Uterus (tissue), 4 donors: ENCODE measurements around the gene SLCO1B3. TPM values are rescaled to one million over a fixed set of nuclear protein-coding genes. Genes with fewer than 3 reads are reported as not detected.
"Not testable (repeated sequence)": the region's sequence is repeated elsewhere in the genome, so short reads cannot be mapped to it uniquely, and the experiment has no call there.

Experiments
- DNase-seq, 2 donors: peaks; one replicate each; pipeline ENCODE4 v3.0.0-alpha.2; 2019 to 2020
- H3K27ac ChIP-seq, 2 donors: fragments of 200-600 bp; sonication (generic); 1 replicate in 1 of 2; 2 replicates in 1 of 2; pipeline ENCODE4 v1.5.1; 2016 to 2018
- H3K27me3 ChIP-seq, 2 donors: fragments of 200-600 bp; sonication (generic); one replicate each; pipeline ENCODE4 v1.5.1; 2018 to 2019; ENCODE audit warnings: control low read depth in 1 of 2
- H3K36me3 ChIP-seq, 2 donors: fragments of 200-600 bp; sonication (generic); one replicate each; pipeline ENCODE4 v1.5.1; 2019; ENCODE audit warnings: control low read depth in 1 of 2
- H3K4me1 ChIP-seq, 2 donors: fragments of 200-600 bp; sonication (generic); one replicate each; pipeline ENCODE4 v1.5.1; 2018 to 2019; ENCODE audit warnings: control low read depth in 1 of 2
- H3K4me3 ChIP-seq, 2 donors: fragments of 200-600 bp; sonication (generic); 1 replicate in 1 of 2; 2 replicates in 1 of 2; pipeline ENCODE4 v1.5.1; 2018 to 2019; ENCODE audit warnings: mild to moderate bottlenecking in 1 of 2
- H3K9me3 ChIP-seq, 2 donors: fragments of 200-600 bp; sonication (generic); one replicate each; pipeline ENCODE4 v1.5.1; 2019; ENCODE audit warnings: control low read depth in 1 of 2
- POLR2A ChIP-seq, 2 donors: fragments of 450-650 bp; IDR thresholded peaks; one replicate each; pipeline ENCODE4 v1.6.1; 2016; ENCODE audit warnings: antibody characterized with exemption in 2 of 2, mild to moderate bottlenecking in 1 of 2, moderate library complexity in 1 of 2
- intact Hi-C: fragments of 100-400 bp; cut with DNase I; formaldehyde crosslinking; loops from one replicate; pipeline ENCODE4 v1.15.1; 2023; ENCODE audit warnings: low total_unique reads
- total RNA-seq, 4 donors: library from RNA; depleted of rRNA in 3 of 4; stranded (reverse); fragments of >200 nt in 3 of 4; gene quantifications; one replicate each; pipeline versions ENCODE4 v1.1.0 to v1.2.4, GENCODE V29; 2014 to 2023
- TF ChIP-seq, protein P1 (sequence below), 4 experiments: fragments of 200-600 bp in 2 of 4; fragments of 450-650 bp in 2 of 4; sonication (generic) in 2 of 4; IDR thresholded peaks; one replicate each; pipeline ENCODE4 v1.5.1; 2016 to 2019; ENCODE audit warnings: antibody characterized with exemption in 4 of 4, mild to moderate bottlenecking in 2 of 4, moderate library complexity in 1 of 4
- donor health status: DM: yes; HTN: yes; CAD: no.

The SLCO1B3 gene, protein sequence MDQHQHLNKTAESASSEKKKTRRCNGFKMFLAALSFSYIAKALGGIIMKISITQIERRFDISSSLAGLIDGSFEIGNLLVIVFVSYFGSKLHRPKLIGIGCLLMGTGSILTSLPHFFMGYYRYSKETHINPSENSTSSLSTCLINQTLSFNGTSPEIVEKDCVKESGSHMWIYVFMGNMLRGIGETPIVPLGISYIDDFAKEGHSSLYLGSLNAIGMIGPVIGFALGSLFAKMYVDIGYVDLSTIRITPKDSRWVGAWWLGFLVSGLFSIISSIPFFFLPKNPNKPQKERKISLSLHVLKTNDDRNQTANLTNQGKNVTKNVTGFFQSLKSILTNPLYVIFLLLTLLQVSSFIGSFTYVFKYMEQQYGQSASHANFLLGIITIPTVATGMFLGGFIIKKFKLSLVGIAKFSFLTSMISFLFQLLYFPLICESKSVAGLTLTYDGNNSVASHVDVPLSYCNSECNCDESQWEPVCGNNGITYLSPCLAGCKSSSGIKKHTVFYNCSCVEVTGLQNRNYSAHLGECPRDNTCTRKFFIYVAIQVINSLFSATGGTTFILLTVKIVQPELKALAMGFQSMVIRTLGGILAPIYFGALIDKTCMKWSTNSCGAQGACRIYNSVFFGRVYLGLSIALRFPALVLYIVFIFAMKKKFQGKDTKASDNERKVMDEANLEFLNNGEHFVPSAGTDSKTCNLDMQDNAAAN
- total RNA-seq, result under 1 TPM in 1 of 4 donors, not detected in 3; 0.21 TPM

DNA sequence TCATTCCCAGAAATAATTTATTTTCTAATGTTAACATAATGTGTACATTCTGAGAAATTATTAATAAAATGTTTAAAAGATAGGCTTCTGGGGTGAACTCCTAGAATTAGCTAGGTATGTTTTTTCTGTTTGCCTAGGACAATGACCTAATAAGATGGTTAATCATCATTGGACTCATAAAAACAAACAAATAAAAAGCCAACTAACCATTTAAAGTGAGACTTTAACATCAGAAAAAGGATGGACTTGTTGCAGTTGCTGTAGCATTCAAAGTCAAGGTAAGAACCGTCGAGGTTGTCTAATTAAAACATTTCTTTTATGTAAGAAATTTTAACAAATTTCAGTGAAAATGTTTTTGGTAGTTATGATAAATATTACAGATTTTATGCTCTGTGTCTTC, at the start of gene SLCO1B3:
SLCO1B3 (plus strand) TSS at position 219 of the 400 bp plus-strand sequence. CDS start 5,034 bp downstream, outside the sequence.
- H3K27me3 ChIP-seq, result no peaks in the 10 kb centered on the region
- intact Hi-C loops, result no loop called here
- TF ChIP-seq, protein P1, sequence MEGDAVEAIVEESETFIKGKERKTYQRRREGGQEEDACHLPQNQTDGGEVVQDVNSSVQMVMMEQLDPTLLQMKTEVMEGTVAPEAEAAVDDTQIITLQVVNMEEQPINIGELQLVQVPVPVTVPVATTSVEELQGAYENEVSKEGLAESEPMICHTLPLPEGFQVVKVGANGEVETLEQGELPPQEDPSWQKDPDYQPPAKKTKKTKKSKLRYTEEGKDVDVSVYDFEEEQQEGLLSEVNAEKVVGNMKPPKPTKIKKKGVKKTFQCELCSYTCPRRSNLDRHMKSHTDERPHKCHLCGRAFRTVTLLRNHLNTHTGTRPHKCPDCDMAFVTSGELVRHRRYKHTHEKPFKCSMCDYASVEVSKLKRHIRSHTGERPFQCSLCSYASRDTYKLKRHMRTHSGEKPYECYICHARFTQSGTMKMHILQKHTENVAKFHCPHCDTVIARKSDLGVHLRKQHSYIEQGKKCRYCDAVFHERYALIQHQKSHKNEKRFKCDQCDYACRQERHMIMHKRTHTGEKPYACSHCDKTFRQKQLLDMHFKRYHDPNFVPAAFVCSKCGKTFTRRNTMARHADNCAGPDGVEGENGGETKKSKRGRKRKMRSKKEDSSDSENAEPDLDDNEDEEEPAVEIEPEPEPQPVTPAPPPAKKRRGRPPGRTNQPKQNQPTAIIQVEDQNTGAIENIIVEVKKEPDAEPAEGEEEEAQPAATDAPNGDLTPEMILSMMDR (IDR thresholded peaks at IDR 0.05), result no peak
- TF ChIP-seq POLR2A (IDR thresholded peaks at IDR 0.05), result no peak
- H3K4me1 ChIP-seq, result no peaks in the 10 kb centered on the region
- no peak within 1 kb of the TSS for H3K4me3 ChIP-seq
- peak within 1 kb of the TSS in 1 of 2 donors; percentile 21 for H3K27ac ChIP-seq
- DNase-seq, result no peak
- H3K36me3 ChIP-seq, result no peaks in the 10 kb centered on the region
- no peaks in the 10 kb centered on the region for H3K9me3 ChIP-seq

DNA sequence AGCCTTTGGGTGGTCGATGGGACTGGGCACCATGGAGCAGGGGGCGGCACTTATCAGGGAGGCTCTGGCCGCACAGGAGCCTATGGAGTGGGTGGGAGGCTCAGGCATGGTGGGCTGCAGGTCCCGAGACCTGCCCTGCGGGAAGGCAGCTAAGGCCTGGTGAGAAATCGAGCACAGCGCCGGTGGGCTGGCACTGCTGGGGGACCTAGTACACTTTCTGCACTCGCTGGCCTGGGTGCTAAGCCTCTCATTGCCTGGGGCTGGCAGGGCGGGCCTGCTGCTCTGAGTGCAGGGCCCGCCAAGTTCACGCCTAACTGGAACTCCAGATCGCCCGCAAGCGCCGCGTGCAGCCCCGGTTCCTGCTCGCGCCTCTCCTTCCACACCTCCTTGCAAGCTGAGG, 33.1 kb upstream of the SLCO1B3 start:
- Histone ChIP-seq H3K27ac (no peak overlapping the region), H3K9me3 (no peaks in the 10 kb centered on the region), H3K4me1 (no peaks in the 10 kb centered on the region), H3K27me3 (no peaks in the 10 kb centered on the region), H3K4me3 (no peak overlapping the region), H3K36me3 (no peaks in the 10 kb centered on the region)
- intact Hi-C loops, result no loop called here
- DNase-seq, result no peak
- no peak for TF ChIP-seq POLR2A (IDR thresholded peaks at IDR 0.05)
- TF ChIP-seq, protein P1 (IDR thresholded peaks at IDR 0.05), result no peak

DNA sequence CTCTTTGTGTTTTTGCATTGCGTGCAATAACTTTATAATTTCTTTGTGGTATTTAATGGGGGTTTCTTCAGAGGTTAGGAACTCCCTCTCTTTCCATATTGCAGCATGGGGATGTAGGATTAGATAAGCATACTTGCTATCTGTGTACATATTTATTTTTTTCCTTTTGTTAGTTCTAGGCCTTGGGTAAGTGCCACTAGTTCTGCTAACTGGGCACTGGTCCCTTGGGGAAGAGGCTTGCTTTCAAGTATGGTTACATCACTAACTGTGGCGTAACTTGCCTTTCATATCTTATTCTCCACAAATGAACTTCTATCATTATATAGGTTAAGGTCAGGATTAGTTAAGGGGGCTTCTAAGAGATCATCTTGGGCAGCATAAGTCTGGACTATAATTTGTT, 31.5 kb upstream of the SLCO1B3 start:
- intact Hi-C loops, result no loop called here
- no peaks in the 10 kb centered on the region for H3K36me3 ChIP-seq

DNA sequence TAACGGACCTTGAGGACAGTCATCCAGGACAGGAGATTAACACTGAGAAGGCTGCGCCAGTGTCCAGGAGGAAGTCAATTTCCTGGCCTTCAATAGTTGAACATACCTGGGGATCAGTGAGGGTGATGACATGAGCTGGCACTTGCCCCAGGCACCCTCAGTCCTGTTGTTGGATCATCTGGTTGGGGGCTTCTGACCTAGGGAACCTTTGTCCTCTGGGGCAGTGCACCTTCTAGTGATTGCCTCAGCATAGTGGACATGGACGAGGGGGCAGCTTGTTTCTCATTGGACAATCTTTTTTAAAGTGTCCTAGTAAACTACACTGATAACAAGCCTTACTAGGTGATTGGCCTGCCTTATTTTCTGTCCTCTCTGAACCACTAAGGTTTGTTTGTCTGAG, 30.5 kb upstream of the SLCO1B3 start:
- DNase-seq, H3K4me1 ChIP-seq, H3K27ac ChIP-seq, H3K27me3 ChIP-seq, intact Hi-C loops, H3K4me3 ChIP-seq, H3K36me3 ChIP-seq, H3K9me3 ChIP-seq: not testable (repeated sequence)

More for the DNA sequence above, 31.5 kb upstream of the SLCO1B3 start:
- H3K9me3 ChIP-seq, result no peaks in the 10 kb centered on the region
- H3K27me3 ChIP-seq, result no peaks in the 10 kb centered on the region
- no peak overlapping the region for H3K27ac ChIP-seq
- TF ChIP-seq, protein P1 (IDR thresholded peaks at IDR 0.05), result no peak
- TF ChIP-seq POLR2A (IDR thresholded peaks at IDR 0.05), result no peak
- no peak for DNase-seq
- no peaks in the 10 kb centered on the region for H3K4me1 ChIP-seq
- H3K4me3 ChIP-seq, result no peak overlapping the region

DNA sequence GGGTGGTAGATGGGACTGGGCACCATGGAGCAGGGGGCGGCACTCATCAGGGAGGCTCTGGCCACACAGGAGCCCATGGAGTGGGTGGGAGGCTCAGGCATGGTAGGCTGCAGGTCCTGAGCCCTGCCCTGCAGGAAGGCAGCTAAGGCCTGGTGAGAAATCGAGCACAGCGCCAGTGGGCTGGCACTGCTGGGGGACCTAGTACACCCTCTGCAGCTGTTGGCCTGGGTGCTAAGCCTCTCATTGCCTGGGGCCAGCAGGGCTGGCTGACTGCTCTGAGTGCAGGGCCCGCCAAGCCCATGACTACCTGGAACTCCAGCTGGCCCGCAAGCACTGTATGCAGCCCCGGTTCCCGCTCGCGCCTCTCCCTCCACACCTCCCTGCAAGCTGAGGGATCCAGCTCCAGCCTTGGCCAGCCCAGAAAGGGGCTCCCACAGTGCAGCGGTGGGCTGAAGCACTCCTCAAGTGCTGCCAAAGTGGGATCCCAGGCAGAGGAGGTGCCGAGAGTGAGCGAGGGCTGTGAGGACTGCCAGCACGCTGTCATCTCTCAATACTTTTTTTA, 26.6 kb upstream of the SLCO1B3 start:
- H3K9me3 ChIP-seq, H3K27me3 ChIP-seq, DNase-seq, H3K27ac ChIP-seq, H3K4me3 ChIP-seq, intact Hi-C loops, H3K36me3 ChIP-seq, H3K4me1 ChIP-seq: not testable (repeated sequence)

DNA sequence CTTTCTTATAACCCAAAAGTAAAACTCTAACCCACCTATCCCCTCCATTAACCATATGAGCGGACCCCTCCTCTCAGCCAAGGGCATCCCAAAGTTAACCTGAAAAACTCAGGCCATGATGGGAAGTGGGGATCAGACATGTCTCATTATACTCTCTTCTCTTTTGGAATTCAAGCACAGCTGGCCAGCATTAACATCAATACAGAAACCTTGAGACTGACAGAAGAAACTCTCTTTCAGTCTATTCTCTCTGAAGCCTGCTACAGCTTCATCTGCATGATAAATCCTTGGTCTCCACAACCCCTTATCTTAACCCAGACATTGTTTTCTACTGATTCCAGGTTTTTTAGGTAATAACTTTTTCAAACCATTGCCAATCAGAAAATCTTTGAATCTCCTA, 17.5 kb upstream of the SLCO1B3 start:
- Histone ChIP-seq H3K4me1 (no peaks in the 10 kb centered on the region), H3K4me3 (no peak overlapping the region), H3K27me3 (no peaks in the 10 kb centered on the region), H3K27ac (no peak overlapping the region), H3K9me3 (no peaks in the 10 kb centered on the region), H3K36me3 (no peaks in the 10 kb centered on the region)
- intact Hi-C loops, result no loop called here
- no peak for TF ChIP-seq POLR2A (IDR thresholded peaks at IDR 0.05)
- TF ChIP-seq, protein P1 (IDR thresholded peaks at IDR 0.05), result no peak
- no peak for DNase-seq
